A172 (cell line): ENCODE data around the gene MYCBPAP. TPM values are rescaled to one million over a fixed set of nuclear protein-coding genes. Genes with fewer than 3 reads are reported as not detected.

Source experiments
- DNase-seq: peaks from one replicate; pipeline ENCODE4 v3.0.0-alpha.2; 2015; ENCODE audit warnings: low spot score
- total RNA-seq: library from RNA; depleted of rRNA; stranded (reverse); fragments of >200 nt; shearing (Covaris generic); gene quantifications from 2 replicates; pipeline ENCODE4 v1.2.3, GENCODE V29; 2014

MYCBPAP gene
- total RNA-seq, 1 experiment from 2014 or later = not detected

DNA sequence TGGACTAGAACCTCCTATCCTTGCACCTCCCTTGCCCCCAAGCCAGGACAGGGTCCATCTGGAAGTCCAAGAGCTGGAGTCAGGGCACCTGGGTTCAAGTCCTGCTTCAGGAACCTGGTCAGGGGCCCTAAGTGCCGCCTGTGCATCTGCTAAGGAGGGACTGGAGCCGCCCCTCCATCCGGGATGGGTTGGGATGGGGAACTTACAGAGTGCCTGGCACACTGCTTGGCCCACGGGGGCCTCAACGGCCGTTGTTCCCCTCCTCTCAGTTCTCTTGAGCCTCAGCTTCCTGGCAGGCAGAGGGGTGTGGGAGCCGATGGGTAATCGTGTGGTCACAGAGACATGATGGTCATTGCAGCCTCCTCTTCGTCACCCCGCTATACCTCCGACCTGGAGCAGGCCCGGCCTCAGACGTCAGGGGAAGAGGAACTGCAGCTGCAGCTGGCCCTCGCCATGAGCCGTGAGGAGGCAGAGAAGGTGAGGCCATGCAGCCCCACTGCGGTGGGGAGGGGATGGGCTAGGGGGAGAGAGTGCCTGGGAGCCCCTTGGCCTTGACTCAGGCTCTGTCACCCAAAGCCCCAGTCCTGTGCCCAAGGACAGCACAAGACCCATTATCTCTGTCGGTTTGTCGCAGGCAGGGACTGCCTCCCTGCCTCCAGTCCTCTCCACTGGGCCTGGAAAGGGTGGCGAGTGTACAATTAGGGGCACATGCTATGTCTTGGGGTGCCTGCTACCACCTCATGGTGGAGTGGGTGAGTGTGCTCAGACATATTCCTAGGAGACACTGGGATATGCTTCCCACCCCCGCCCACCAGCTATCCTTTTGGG lies 29.7 kb downstream of the MYCBPAP start:
- DNase-seq = no peak

DNA sequence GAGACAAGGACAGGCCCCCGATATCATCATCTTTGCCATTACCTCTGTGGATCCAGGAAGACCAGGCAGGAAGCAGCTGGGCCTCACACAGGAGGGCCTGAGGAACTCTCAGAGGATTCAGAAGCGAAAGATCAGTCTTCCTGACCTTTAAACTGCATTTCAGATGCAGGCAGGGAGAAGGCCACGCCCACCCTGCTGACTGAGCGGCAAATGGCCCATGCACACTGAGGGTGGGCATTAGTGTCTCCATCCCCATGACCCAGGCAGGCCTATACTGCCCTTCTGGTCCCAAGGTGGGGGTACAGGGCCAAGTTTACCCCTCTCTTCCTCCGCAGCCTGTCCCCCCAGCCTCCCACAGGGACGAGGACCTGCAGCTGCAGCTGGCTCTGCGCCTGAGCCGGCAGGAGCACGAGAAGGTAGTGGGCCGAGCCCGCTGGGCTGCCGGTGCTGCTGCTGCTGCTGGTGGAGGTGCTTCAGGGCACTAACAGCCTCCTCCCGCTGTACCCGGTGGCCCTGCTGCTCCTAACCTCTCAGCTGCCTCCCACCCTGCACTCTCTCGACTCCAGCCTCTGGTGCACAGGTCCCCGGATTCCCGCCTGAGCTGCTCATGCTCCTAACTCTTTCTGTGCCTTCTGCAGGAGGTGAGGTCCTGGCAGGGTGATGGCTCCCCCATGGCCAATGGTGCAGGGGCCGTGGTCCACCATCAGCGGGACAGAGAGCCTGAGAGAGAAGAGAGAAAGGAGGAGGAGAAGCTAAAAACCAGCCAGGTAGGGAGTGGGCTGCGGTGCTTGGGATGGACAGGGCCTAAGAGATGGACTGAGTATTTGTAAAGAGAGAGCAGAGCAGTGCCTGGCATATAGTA lies 30.5 kb downstream of the MYCBPAP start:
- DNase-seq = no peak

GRCh38 chr17:50539762-50540559 lies 31.7 kb downstream of the MYCBPAP start:
- DNase-seq = no peak

DNA sequence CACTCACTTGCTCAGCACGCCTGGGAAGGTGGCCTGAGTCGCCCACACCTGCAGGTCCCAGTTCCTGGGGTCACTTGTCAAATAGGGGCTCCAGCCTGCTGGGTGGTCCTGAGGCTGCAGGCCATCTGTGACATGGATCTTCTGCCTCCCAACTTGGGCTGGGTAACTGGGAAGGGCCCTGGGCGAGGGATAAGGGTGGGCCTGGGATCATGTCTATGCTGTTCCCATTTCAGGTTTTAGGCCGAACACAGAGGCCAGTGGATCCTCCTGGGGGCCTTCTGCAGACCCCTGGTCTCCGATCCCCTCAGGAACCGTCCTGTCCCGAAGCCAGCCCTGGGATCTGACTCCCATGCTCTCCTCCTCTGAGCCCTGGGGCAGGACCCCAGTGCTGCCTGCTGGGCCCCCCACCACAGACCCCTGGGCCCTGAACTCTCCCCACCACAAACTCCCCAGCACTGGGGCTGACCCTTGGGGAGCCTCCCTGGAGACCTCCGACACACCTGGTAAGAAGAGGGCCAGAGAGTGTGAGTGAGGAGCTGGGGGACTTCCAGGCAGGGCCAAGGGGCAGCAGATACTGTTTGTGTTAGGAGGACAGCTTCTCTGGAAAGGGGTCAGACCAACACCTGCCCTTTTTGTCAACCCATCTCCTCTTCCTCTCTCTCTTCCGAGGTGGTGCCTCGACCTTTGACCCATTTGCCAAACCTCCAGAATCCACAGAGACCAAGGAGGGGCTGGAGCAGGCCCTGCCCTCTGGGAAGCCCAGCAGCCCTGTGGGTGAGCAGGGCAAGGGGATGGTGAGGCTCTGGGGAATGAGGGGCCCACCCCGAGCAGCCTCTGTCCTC lies 32.5 kb downstream of the MYCBPAP start:
- no peak for DNase-seq

GRCh38 chr17:50541402-50541715 lies 33.1 kb downstream of the MYCBPAP start:
- DNase-seq = no peak

DNA sequence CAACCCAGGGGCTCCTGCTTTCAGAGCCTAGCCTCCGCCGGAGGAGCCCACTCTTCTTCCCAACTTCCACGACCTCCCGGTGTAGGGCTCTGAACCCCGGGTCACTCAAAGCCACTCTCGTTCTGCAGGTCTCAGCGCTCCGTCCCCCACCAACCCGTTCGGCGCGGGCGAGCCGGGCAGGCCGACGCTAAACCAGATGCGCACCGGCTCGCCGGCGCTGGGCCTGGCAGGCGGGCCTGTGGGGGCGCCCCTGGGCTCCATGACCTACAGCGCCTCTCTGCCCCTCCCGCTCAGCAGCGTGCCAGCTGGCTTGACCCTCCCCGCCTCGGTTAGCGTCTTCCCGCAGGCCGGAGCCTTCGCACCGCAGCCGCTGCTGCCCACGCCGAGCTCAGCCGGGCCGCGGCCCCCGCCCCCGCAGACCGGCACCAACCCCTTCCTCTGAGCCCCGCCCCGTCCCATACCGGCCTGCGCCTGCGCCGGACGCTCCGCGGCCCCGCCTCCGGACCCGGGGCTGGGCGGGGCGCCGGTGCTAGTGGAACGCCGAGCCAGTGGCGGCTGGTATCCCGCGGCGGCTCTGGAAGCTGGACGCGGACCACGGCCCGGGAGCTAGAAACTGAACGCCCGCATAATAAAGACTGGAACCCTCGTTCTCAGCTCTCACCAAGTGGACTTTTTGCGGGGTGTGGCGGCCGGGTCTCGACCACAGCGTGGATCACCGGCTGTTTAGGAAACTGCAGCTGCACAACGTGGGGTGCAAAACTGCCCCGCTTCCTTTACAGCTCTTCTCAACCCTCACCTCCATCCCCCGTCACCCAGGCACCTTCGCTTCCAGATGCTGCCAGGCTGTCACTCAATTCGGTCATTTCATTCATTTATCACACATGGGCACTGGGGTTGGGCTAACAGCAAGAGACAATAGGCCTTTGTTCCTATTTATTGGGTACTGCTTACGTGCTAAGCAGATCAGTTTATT lies 33.8 kb downstream of the MYCBPAP start:
- peak; percentile 64 for DNase-seq

DNA sequence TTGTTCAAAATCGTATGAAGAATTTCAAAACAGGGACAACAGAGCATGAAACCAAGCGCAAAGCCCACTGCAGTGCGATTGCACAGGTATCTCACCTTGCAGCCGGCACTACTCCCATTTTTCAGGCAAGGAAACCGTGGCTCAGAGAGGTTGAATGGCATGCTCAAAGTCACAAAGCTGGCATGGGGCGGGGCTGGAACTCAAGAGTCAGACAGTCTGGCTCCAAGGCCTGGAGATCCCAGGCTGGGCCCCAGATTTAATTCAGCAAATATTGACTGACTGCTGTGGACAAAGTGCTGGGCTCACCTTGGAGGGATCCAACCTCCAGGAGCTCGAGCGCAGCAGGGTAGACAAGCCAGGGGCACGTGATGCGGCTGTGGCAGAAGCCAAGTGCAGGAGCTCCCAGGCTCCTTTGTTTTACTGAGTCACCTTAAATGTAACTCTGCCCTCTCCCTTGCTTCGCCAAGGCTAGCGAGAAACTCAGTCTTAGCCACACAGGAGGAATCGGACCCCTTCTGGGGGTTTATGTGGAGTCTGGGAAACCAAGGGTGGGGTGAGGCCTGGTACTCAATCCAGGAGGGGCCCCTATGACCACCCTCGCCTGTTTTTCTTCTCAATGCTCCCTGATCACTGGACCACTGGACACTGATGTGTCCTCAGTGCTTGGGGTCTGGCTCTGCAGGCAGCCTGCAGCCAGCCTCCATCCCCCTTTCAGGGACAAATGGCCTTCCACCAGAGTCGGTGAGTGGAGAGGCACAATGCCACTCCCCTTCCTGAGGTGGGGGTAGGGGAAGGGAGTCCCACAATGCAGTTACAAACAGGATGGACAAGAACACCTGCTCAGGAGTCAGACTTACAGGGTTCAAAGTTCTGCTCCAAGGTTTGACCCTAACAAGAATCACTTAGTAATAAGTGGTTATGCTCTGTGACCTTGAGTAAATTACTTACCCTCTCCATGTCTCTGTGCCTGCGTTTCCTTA lies 34.8 kb downstream of the MYCBPAP start:
- peak; percentile 27 for DNase-seq

- DNase-seq = no peak
Observed at GRCh38 chr17:50544516-50544915, 36.3 kb downstream of the MYCBPAP start.

GRCh38 chr17:50545311-50545710 lies 37.1 kb downstream of the MYCBPAP start:
- no peak for DNase-seq

- DNase-seq = no peak
Observed at GRCh38 chr17:50546701-50547034, 38.4 kb downstream of the MYCBPAP start.

DNA sequence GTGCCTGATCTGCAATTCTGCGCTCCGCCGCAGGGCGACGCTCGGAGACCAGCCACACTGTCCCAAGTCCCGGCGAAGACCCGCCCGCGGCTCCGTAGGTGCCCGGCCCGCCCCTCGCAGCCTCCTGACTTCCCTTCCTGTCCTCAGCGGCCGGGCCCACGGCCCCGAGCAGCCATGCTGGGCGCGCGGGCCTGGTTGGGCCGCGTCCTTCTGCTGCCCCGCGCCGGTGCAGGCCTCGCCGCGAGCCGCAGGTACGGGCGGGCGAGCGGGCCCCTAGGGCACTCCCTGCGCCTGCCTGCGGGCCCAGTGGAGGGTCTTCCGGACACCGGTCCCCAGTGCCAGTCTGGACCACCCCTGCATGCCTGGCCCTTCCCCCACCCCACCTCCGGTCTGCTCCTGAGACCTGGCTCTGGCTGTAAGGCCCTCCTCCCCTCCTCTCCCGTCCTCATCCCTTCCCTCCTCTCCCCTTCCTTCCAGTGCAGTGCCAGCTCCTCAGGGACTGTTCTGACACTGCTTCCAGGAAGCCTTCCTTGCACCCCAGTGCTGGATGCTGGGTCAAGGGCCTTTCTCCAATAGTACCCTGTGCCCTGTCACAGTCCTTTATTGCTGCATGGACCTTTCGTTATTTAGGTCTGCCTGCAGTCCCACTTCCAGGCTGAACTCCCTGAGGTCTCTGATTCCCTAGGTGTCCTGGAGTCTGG lies 38.9 kb downstream of the MYCBPAP start, which contains the start of gene SPATA20:
Gene SPATA20, plus strand, starts transcription at position 140 of the 701 bp plus-strand sequence. Its CDS starts 35 bp downstream, at position 175.
- peak; percentile 84 for DNase-seq

GRCh38 chr17:50547736-50548083 lies 39.5 kb downstream of the MYCBPAP start:
- peak; percentile 34 for DNase-seq

DNA sequence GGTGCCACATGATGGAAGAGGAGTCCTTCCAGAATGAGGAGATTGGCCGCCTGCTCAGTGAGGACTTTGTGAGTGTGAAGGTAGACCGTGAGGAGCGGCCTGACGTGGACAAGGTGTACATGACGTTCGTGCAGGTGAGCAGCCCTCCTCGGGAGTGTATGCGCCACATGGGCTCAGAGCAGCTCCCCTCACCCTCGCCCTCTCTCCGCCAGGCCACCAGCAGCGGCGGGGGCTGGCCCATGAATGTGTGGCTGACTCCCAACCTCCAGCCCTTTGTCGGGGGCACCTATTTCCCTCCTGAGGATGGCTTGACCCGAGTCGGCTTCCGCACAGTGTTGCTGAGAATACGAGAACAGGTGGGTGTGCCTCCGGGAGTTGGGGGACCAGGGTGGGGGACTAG lies 40.6 kb downstream of the MYCBPAP start:
- no peak for DNase-seq

DNA sequence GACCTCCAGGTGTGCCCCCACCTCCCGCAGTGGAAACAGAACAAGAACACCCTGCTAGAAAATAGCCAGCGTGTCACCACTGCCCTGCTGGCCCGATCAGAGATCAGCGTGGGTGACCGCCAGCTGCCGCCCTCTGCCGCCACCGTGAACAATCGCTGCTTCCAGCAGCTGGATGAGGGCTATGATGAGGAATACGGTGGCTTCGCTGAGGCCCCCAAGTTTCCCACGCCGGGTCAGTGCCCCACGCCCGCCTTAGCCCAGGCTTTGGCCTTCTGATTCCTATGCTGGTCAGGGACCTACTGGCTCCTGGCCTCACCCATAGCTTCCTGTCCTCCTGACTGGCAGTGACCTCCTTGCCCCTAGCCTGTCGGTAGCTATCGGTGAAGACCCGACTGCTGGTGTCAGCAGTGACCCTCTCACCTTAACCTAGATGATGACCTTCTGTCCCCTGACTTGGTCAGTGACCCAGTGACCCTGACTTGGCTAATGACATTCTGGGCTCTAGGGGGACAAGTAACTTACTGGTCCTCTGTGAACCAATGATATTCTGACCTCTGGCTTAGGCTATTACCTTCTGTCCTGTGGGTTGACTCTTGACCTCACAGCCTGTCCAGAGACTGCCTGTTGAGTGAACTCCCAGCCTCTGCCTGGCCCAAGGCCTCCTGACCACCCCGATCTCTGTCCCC lies 41.2 kb downstream of the MYCBPAP start:
- no peak for DNase-seq

DNA sequence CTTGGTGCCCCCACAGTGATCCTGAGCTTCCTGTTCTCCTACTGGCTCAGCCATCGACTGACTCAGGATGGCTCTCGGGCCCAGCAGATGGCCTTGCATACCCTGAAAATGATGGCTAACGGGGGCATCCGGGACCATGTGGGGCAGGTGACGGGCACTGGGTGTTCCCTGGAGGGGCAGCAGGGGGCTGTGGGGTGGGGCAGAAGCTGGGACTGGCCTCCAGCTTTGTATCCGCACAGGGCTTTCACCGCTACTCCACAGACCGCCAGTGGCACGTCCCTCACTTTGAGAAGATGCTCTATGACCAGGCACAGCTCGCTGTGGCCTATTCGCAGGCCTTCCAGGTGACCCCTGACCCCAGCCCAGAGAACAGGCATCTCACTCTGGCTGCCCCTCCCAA lies 41.7 kb downstream of the MYCBPAP start:
- no peak for DNase-seq

GRCh38 chr17:50550661-50551432 lies 42.6 kb downstream of the MYCBPAP start:
- peak; percentile 79 for DNase-seq

- no peak for DNase-seq
Observed at GRCh38 chr17:50551433-50551815, 43.2 kb downstream of the MYCBPAP start.
